ENCODE data around the gene ADORA1.

The ADORA1 gene

GRCh38 chr1:203103829-203104495, 23.6 kb upstream of the ADORA1 start:
- TF ChIP-seq SIN3A (IDR thresholded peaks at IDR 0.05; ENCODE audit: borderline replicate concordance, insufficient read depth, low read length) (no peak), POLR2AphosphoS5 (IDR thresholded peaks at IDR 0.05; ENCODE audit: low read depth, low read length) (no peak), TAF1 (IDR thresholded peaks at IDR 0.05; ENCODE audit: borderline replicate concordance, insufficient read depth, low read length) (no peak), FOXP2 (optimal IDR thresholded peaks at IDR 0.05; ENCODE audit: borderline replicate concordance, extremely low read depth, extremely low read length, insufficient read depth) (no peak), REST (IDR thresholded peaks at IDR 0.05; ENCODE audit: insufficient read depth in 1 of 2, low read depth in 2 of 2, low read length in 2 of 2) (no peak)

GRCh38 chr1:203104789-203105390, 22.6 kb upstream of the ADORA1 start:
- TF ChIP-seq REST (IDR thresholded peaks at IDR 0.05; ENCODE audit: insufficient read depth in 1 of 2, low read depth in 2 of 2, low read length in 2 of 2) (no peak), FOXP2 (optimal IDR thresholded peaks at IDR 0.05; ENCODE audit: borderline replicate concordance, extremely low read depth, extremely low read length, insufficient read depth) (no peak), TAF1 (IDR thresholded peaks at IDR 0.05; ENCODE audit: borderline replicate concordance, insufficient read depth, low read length) (no peak), POLR2AphosphoS5 (IDR thresholded peaks at IDR 0.05; ENCODE audit: low read depth, low read length) (no peak), SIN3A (IDR thresholded peaks at IDR 0.05; ENCODE audit: borderline replicate concordance, insufficient read depth, low read length) (no peak)

GRCh38 chr1:203112475-203112874, 15.1 kb upstream of the ADORA1 start:
- no peak for TF ChIP-seq FOXP2 (optimal IDR thresholded peaks at IDR 0.05; ENCODE audit: borderline replicate concordance, extremely low read depth, extremely low read length, insufficient read depth)
- no peak for TF ChIP-seq SIN3A (IDR thresholded peaks at IDR 0.05; ENCODE audit: borderline replicate concordance, insufficient read depth, low read length)
- TF ChIP-seq REST (IDR thresholded peaks at IDR 0.05; ENCODE audit: insufficient read depth in 1 of 2, low read depth in 2 of 2, low read length in 2 of 2), result no peak
- TF ChIP-seq POLR2AphosphoS5 (IDR thresholded peaks at IDR 0.05; ENCODE audit: low read depth, low read length), result no peak
- no peak for TF ChIP-seq TAF1 (IDR thresholded peaks at IDR 0.05; ENCODE audit: borderline replicate concordance, insufficient read depth, low read length)

GRCh38 chr1:203113308-203113707, 14.2 kb upstream of the ADORA1 start:
- TF ChIP-seq FOXP2 (optimal IDR thresholded peaks at IDR 0.05; ENCODE audit: borderline replicate concordance, extremely low read depth, extremely low read length, insufficient read depth), result no peak
- TF ChIP-seq REST (IDR thresholded peaks at IDR 0.05; ENCODE audit: insufficient read depth in 1 of 2, low read depth in 2 of 2, low read length in 2 of 2), result no peak
- TF ChIP-seq POLR2AphosphoS5 (IDR thresholded peaks at IDR 0.05; ENCODE audit: low read depth, low read length), result no peak
- no peak for TF ChIP-seq SIN3A (IDR thresholded peaks at IDR 0.05; ENCODE audit: borderline replicate concordance, insufficient read depth, low read length)
- TF ChIP-seq TAF1 (IDR thresholded peaks at IDR 0.05; ENCODE audit: borderline replicate concordance, insufficient read depth, low read length), result no peak

Data from PFSK-1 (cell line).